ENCODE measurements around the gene SLPI. TPM values are rescaled to one million over a fixed set of nuclear protein-coding genes. Genes with fewer than 3 reads are reported as not detected.

The SLPI gene
- total and polyA plus RNA-seq, 2 experiments from 2014 or later = not detected

- Mint-ChIP-seq H3K4me3 (no peak overlapping the region), H3K27ac (no peak overlapping the region), H3K27me3 (ENCODE audit: insufficient read depth, low read depth, poor library complexity) (peaks cover 18% of the 10 kb centered on the region), H3K36me3 (ENCODE audit: low read depth) (peaks cover 10% of the 10 kb centered on the region; the same call in 2 of the 3 replicates), H3K9me3 (peaks cover 14% of the 10 kb centered on the region), H3K4me1 (peaks cover 9% of the 10 kb centered on the region; the same call in 2 of the 3 replicates)
- H3K36me3 ChIP-seq (ENCODE audit: insufficient read depth) = no peaks in the 10 kb centered on the region; the same call in 1 of the 2 replicates
- no peak overlapping the region for H2AFZ ChIP-seq
- no peak overlapping the region for H3K4me3 ChIP-seq
- H3K27me3 ChIP-seq (ENCODE audit: insufficient read depth) = peaks cover 5% of the 10 kb centered on the region; the same call in 1 of the 2 replicates
- no peaks in the 10 kb centered on the region for H3F3A ChIP-seq (replicated peaks; ENCODE audit: low read depth)
- TF ChIP-seq, protein P1, sequence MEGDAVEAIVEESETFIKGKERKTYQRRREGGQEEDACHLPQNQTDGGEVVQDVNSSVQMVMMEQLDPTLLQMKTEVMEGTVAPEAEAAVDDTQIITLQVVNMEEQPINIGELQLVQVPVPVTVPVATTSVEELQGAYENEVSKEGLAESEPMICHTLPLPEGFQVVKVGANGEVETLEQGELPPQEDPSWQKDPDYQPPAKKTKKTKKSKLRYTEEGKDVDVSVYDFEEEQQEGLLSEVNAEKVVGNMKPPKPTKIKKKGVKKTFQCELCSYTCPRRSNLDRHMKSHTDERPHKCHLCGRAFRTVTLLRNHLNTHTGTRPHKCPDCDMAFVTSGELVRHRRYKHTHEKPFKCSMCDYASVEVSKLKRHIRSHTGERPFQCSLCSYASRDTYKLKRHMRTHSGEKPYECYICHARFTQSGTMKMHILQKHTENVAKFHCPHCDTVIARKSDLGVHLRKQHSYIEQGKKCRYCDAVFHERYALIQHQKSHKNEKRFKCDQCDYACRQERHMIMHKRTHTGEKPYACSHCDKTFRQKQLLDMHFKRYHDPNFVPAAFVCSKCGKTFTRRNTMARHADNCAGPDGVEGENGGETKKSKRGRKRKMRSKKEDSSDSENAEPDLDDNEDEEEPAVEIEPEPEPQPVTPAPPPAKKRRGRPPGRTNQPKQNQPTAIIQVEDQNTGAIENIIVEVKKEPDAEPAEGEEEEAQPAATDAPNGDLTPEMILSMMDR (conservative IDR thresholded peaks at IDR 0.05; ENCODE audit: low read depth in 2 of 2) = no peak
- TF ChIP-seq STAT1 (IDR thresholded peaks at IDR 0.05; ENCODE audit: unreplicated experiment) (no peak), POLR2AphosphoS5 (IDR thresholded peaks at IDR 0.05; ENCODE audit: low read depth) (no peak), JUNB (IDR thresholded peaks at IDR 0.05; ENCODE audit: unreplicated experiment) (no peak), CREB1 (CRISPR knock-in tag; IDR thresholded peaks at IDR 0.05; ENCODE audit: low read depth) (no peak), ZNF331 (CRISPR knock-in tag; IDR thresholded peaks at IDR 0.05; ENCODE audit: low read depth) (no peak), EZH2 (IDR thresholded peaks at IDR 0.05; ENCODE audit: low read depth, unreplicated experiment) (no peak)
- TF ChIP-seq, protein P2, sequence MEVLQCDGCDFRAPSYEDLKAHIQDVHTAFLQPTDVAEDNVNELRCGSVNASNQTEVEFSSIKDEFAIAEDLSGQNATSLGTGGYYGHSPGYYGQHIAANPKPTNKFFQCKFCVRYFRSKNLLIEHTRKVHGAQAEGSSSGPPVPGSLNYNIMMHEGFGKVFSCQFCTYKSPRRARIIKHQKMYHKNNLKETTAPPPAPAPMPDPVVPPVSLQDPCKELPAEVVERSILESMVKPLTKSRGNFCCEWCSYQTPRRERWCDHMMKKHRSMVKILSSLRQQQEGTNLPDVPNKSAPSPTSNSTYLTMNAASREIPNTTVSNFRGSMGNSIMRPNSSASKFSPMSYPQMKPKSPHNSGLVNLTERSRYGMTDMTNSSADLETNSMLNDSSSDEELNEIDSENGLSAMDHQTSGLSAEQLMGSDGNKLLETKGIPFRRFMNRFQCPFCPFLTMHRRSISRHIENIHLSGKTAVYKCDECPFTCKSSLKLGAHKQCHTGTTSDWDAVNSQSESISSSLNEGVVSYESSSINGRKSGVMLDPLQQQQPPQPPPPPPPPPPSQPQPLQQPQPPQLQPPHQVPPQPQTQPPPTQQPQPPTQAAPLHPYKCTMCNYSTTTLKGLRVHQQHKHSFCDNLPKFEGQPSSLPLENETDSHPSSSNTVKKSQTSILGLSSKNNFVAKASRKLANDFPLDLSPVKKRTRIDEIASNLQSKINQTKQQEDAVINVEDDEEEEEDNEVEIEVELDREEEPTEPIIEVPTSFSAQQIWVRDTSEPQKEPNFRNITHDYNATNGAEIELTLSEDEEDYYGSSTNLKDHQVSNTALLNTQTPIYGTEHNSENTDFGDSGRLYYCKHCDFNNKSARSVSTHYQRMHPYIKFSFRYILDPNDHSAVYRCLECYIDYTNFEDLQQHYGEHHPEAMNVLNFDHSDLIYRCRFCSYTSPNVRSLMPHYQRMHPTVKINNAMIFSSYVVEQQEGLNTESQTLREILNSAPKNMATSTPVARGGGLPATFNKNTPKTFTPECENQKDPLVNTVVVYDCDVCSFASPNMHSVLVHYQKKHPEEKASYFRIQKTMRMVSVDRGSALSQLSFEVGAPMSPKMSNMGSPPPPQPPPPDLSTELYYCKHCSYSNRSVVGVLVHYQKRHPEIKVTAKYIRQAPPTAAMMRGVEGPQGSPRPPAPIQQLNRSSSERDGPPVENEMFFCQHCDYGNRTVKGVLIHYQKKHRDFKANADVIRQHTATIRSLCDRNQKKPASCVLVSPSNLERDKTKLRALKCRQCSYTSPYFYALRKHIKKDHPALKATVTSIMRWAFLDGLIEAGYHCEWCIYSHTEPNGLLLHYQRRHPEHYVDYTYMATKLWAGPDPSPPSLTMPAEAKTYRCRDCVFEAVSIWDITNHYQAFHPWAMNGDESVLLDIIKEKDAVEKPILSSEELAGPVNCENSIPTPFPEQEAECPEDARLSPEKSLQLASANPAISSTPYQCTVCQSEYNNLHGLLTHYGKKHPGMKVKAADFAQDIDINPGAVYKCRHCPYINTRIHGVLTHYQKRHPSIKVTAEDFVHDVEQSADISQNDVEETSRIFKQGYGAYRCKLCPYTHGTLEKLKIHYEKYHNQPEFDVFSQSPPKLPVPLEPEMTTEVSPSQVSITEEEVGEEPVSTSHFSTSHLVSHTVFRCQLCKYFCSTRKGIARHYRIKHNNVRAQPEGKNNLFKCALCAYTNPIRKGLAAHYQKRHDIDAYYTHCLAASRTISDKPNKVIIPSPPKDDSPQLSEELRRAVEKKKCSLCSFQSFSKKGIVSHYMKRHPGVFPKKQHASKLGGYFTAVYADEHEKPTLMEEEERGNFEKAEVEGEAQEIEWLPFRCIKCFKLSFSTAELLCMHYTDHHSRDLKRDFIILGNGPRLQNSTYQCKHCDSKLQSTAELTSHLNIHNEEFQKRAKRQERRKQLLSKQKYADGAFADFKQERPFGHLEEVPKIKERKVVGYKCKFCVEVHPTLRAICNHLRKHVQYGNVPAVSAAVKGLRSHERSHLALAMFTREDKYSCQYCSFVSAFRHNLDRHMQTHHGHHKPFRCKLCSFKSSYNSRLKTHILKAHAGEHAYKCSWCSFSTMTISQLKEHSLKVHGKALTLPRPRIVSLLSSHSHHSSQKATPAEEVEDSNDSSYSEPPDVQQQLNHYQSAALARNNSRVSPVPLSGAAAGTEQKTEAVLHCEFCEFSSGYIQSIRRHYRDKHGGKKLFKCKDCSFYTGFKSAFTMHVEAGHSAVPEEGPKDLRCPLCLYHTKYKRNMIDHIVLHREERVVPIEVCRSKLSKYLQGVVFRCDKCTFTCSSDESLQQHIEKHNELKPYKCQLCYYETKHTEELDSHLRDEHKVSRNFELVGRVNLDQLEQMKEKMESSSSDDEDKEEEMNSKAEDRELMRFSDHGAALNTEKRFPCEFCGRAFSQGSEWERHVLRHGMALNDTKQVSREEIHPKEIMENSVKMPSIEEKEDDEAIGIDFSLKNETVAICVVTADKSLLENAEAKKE (CRISPR knock-in tag; IDR thresholded peaks at IDR 0.05) = no peak
- TF ChIP-seq, protein P3, sequence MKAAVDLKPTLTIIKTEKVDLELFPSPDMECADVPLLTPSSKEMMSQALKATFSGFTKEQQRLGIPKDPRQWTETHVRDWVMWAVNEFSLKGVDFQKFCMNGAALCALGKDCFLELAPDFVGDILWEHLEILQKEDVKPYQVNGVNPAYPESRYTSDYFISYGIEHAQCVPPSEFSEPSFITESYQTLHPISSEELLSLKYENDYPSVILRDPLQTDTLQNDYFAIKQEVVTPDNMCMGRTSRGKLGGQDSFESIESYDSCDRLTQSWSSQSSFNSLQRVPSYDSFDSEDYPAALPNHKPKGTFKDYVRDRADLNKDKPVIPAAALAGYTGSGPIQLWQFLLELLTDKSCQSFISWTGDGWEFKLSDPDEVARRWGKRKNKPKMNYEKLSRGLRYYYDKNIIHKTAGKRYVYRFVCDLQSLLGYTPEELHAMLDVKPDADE (IDR thresholded peaks at IDR 0.05) = no peak
- H3K79me2 ChIP-seq (replicated peaks; ENCODE audit: insufficient read depth) = no peaks in the 10 kb centered on the region
- H3K27ac ChIP-seq (ENCODE audit: low read depth) = no peak overlapping the region
- no peaks in the 10 kb centered on the region for H4K20me1 ChIP-seq (replicated peaks; ENCODE audit: insufficient read depth)
- H3K4me2 ChIP-seq = no peak overlapping the region
- no peak for ATAC-seq
- DNase-seq (ENCODE audit: low spot score) = no peak
- H3K4me1 ChIP-seq (ENCODE audit: insufficient read depth) = no peaks in the 10 kb centered on the region
- H3K9me2 ChIP-seq (ENCODE audit: insufficient read depth) = no peaks in the 10 kb centered on the region
These were observed 45.4 kb upstream of the SLPI start for GRCh38 chr20:45299786-45300185.

All from GM23338 (cell line).